DMS 273 (cell line): ENCODE measurements around the gene FILIP1L.
A peak's percentile ranks its signal among the peaks of the same experiment; 100 is the strongest.

Experiments used
- DNase-seq: peaks from one replicate; lab custom pipeline; 2025; ENCODE audit not compliant: unreplicated experiment; lab: John Stamatoyannopoulos, UW

The FILIP1L gene

GRCh38 chr3:99900248-99900647 is 214.1 kb downstream of the FILIP1L start:
- no peak for DNase-seq

GRCh38 chr3:99899603-99900002 is 214.7 kb downstream of the FILIP1L start:
- DNase-seq = no peak

- DNase-seq = no peak
These were observed 217.8 kb downstream of the FILIP1L start for GRCh38 chr3:99896482-99896881.

GRCh38 chr3:99895703-99896441 is 218.4 kb downstream of the FILIP1L start:
- DNase-seq = peak; percentile 59

- no peak for DNase-seq
These were observed 219.1 kb downstream of the FILIP1L start for GRCh38 chr3:99895131-99895696.

- no peak for DNase-seq
These were observed 222.0 kb downstream of the FILIP1L start for GRCh38 chr3:99892332-99892731.

GRCh38 chr3:99891610-99892285 is 222.6 kb downstream of the FILIP1L start:
- DNase-seq = no peak

GRCh38 chr3:99885851-99886250 is 228.4 kb downstream of the FILIP1L start:
- no peak for DNase-seq

- DNase-seq = no peak
These were observed 229.2 kb downstream of the FILIP1L start for GRCh38 chr3:99885085-99885484.

GRCh38 chr3:99884484-99884883 is 229.8 kb downstream of the FILIP1L start:
- no peak for DNase-seq

GRCh38 chr3:99883693-99884092 is 230.6 kb downstream of the FILIP1L start:
- no peak for DNase-seq

GRCh38 chr3:99883138-99883461 is 231.2 kb downstream of the FILIP1L start:
- DNase-seq = no peak

GRCh38 chr3:99882436-99883137 is 231.7 kb downstream of the FILIP1L start:
- no peak for DNase-seq

GRCh38 chr3:99881121-99881524 is 233.2 kb downstream of the FILIP1L start:
- no peak for DNase-seq

- no peak for DNase-seq
These were observed 235.0 kb downstream of the FILIP1L start for GRCh38 chr3:99879275-99879674.

GRCh38 chr3:99878005-99878404 is 236.3 kb downstream of the FILIP1L start:
- no peak for DNase-seq

GRCh38 chr3:99877031-99877579 is 237.2 kb downstream of the FILIP1L start:
- no peak for DNase-seq

GRCh38 chr3:99875929-99876841 is 238.1 kb downstream of the FILIP1L start:
- peak; percentile 90 for DNase-seq

- DNase-seq = peak; percentile 58
These were observed 238.7 kb downstream of the FILIP1L start for GRCh38 chr3:99875581-99875928.

GRCh38 chr3:99874237-99875002 is 239.9 kb downstream of the FILIP1L start:
- no peak for DNase-seq
